Breast epithelium (tissue), 4 donors: ENCODE data around the gene G6PC1. TPM values are rescaled to one million over a fixed set of nuclear protein-coding genes. Genes with fewer than 3 reads are reported as not detected.
"Not testable (repeated sequence)": the region's sequence is repeated elsewhere in the genome, so short reads cannot be mapped to it uniquely, and the experiment has no call there.

ENCODE experiments used
- DNase-seq, 2 donors: peaks; one replicate each; pipeline ENCODE4 v3.0.0-alpha.2; 2019; ENCODE audit warnings: low spot score in 2 of 2
- H3K27ac ChIP-seq, 2 donors: fragments of 200-600 bp; sonication (generic) in 1 of 2; one replicate each; pipeline ENCODE4 v1.5.1; 2016 to 2019; ENCODE audit warnings: mild to moderate bottlenecking in 1 of 2
- H3K27me3 ChIP-seq, 2 donors: fragments of 200-600 bp; sonication (generic) in 1 of 2; one replicate each; pipeline versions ENCODE4 v1.5.1 to v1.6.0; 2017 to 2019; ENCODE audit warnings: control low read depth in 1 of 2, mild to moderate bottlenecking in 1 of 2
- H3K36me3 ChIP-seq: fragments of 200-600 bp; one replicate; pipeline ENCODE4 v1.5.1; 2019
- H3K4me1 ChIP-seq, 2 donors: fragments of 200-600 bp; sonication (generic); one replicate each; pipeline ENCODE4 v1.5.1; 2016 to 2019; ENCODE audit warnings: control low read depth in 1 of 2
- H3K4me3 ChIP-seq, 3 donors: fragments of 200-600 bp; sonication (generic); 1 replicate in 2 of 3; 2 replicates in 1 of 3; pipeline ENCODE4 v1.5.1; 2016 to 2019; ENCODE audit warnings: mild to moderate bottlenecking in 3 of 3, moderate library complexity in 2 of 3
- H3K9me3 ChIP-seq, 2 donors: fragments of 200-600 bp; sonication (generic) in 1 of 2; one replicate each; pipeline ENCODE4 v1.5.1; 2016 to 2019; ENCODE audit warnings: control low read depth in 1 of 2
- POLR2A ChIP-seq: fragments of 450-650 bp; IDR thresholded peaks from one replicate; pipeline ENCODE4 v1.6.1; 2016; ENCODE audit warnings: antibody characterized with exemption, mild to moderate bottlenecking, moderate library complexity
- POLR2AphosphoS5 ChIP-seq, 3 donors: sonication (generic); formaldehyde crosslinking; IDR thresholded peaks; one replicate each; pipeline ENCODE4 v1.6.1; 2017; ENCODE audit warnings: antibody characterized with exemption in 3 of 3
- intact Hi-C: fragments of 100-400 bp; cut with DNase I; formaldehyde crosslinking; loops from one replicate; pipeline ENCODE4 v1.15.1; 2023; ENCODE audit warnings: low total_unique reads
- total RNA-seq, 3 donors: library from RNA; depleted of rRNA; stranded (reverse); fragments of >200 nt; gene quantifications; one replicate each; pipeline ENCODE4 v1.1.0, GENCODE V29; 2016
- TF ChIP-seq, protein P1 (sequence below), 3 donors: fragments of 450-650 bp; IDR thresholded peaks; one replicate each; pipeline ENCODE4 v1.5.1; 2016 to 2017; ENCODE audit warnings: antibody characterized with exemption in 3 of 3, mild to moderate bottlenecking in 3 of 3, moderate library complexity in 3 of 3

The G6PC1 gene
- total RNA-seq, 3 donors from 2014 or later: not detected

DNA sequence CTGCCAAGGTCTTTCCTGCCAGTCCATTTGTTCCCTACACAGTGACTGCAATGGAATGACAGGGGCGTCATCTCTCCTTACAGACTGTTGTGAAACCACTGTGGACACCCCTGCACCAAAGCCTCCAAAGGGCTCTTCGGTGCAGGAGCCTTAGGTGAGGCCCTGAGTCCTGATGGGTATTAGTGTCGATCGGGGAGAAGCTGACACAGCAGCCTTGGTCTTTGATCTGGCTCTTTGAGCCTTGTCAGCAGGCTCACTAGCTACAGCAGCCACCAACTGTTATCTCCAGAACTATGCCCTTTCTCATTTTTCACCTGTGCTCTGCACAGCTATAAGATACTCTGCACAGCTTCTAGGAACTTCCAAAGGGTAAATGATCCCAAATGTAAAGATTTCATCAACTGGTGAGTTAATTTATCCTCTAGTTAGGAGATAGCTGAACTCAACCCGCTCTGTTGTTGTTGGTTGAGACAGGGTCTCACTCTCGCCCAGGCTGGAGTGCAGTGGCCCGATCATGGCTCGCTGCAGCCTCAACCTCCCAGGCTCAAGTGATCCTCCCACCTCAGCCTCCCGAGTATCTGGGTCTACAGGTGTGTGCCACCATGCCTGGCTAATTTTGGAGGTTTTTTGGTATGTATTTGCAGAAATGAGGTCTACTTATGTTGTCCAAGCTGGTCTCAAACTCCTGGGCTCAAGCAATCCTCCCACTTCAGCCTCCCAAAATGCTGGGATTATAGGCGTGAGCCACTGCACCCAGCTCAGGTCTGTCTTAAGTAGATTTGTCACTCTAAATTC is 19.7 kb downstream of the G6PC1 start:
- H3K4me1 ChIP-seq: no peaks in the 10 kb centered on the region
- H3K9me3 ChIP-seq: no peaks in the 10 kb centered on the region
- H3K27me3 ChIP-seq: no peaks in the 10 kb centered on the region
- no peaks in the 10 kb centered on the region for H3K36me3 ChIP-seq
- intact Hi-C loops: no loop called here
- no peak for DNase-seq
- H3K4me3 ChIP-seq: no peak overlapping the region
- peak overlapping the region in 1 of 2 donors; percentile 26 for H3K27ac ChIP-seq
- TF ChIP-seq, protein P1, sequence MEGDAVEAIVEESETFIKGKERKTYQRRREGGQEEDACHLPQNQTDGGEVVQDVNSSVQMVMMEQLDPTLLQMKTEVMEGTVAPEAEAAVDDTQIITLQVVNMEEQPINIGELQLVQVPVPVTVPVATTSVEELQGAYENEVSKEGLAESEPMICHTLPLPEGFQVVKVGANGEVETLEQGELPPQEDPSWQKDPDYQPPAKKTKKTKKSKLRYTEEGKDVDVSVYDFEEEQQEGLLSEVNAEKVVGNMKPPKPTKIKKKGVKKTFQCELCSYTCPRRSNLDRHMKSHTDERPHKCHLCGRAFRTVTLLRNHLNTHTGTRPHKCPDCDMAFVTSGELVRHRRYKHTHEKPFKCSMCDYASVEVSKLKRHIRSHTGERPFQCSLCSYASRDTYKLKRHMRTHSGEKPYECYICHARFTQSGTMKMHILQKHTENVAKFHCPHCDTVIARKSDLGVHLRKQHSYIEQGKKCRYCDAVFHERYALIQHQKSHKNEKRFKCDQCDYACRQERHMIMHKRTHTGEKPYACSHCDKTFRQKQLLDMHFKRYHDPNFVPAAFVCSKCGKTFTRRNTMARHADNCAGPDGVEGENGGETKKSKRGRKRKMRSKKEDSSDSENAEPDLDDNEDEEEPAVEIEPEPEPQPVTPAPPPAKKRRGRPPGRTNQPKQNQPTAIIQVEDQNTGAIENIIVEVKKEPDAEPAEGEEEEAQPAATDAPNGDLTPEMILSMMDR (IDR thresholded peaks at IDR 0.05): no peak
- TF ChIP-seq POLR2A (no peak), POLR2AphosphoS5 (IDR thresholded peaks at IDR 0.05) (no peak)

DNA sequence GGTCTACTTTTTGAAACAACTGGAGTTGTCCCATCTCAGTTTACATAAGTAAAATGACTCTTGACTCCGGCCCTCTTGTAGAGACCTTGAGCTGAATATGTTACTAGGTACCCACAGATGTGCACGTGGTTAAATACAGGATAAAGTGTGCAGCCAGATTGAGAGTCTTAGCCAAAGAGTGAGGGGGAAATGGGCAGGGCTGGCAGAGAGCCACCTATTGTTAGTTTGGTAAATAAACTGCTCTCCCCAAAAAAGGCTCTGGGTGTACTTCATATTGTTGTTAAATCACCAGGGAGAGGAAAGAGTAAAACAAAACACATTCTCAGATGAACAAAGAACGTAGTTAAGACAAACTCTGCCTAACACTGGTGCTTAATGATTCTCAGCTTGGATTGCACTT is 20.3 kb downstream of the G6PC1 start:
- no peak for DNase-seq
- no peaks in the 10 kb centered on the region for H3K27me3 ChIP-seq
- H3K27ac ChIP-seq: peak overlapping the region in 1 of 2 donors; percentile 26
- no peak overlapping the region for H3K4me3 ChIP-seq
- no peaks in the 10 kb centered on the region for H3K4me1 ChIP-seq
- intact Hi-C loops: no loop called here
- TF ChIP-seq POLR2AphosphoS5 (IDR thresholded peaks at IDR 0.05) (peak in 1 of 3 donors; percentile 15), POLR2A (no peak)
- TF ChIP-seq, protein P1 (IDR thresholded peaks at IDR 0.05): no peak
- no peaks in the 10 kb centered on the region for H3K36me3 ChIP-seq
- no peaks in the 10 kb centered on the region for H3K9me3 ChIP-seq

GRCh38 chr17:42922294-42922693 is 21.7 kb downstream of the G6PC1 start:
- DNase-seq: no peak
- H3K4me1 ChIP-seq: no peaks in the 10 kb centered on the region
- TF ChIP-seq POLR2A (no peak), POLR2AphosphoS5 (IDR thresholded peaks at IDR 0.05) (no peak)
- no peak overlapping the region for H3K27ac ChIP-seq
- intact Hi-C loops: no loop called here
- no peaks in the 10 kb centered on the region for H3K9me3 ChIP-seq
- no peak overlapping the region for H3K4me3 ChIP-seq
- no peaks in the 10 kb centered on the region for H3K27me3 ChIP-seq
- H3K36me3 ChIP-seq: no peaks in the 10 kb centered on the region

GRCh38 chr17:42923472-42923871 is 22.9 kb downstream of the G6PC1 start:
- H3K9me3 ChIP-seq, H3K27ac ChIP-seq, DNase-seq, H3K4me1 ChIP-seq, H3K27me3 ChIP-seq, intact Hi-C loops, H3K4me3 ChIP-seq, H3K36me3 ChIP-seq: not testable (repeated sequence)

DNA sequence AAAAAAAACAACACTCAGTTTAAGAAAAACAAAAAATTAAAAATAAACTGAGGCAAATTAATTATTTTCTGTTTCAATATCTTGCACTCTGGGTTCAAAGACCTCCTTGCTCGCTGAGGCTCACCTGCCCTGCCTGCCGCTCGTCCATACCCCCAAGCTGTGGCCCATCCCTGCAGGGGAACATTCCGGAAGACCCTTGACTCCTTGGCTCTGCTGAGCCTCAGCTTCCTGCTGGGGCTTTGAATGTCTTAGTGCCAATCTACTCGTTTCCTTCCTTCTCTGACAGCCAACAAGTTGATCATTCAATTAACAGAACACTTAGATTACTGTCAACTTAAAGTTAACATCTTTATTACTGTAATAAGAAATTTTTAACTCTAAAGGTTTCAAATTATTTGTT is 24.3 kb downstream of the G6PC1 start:
- Histone ChIP-seq H3K27me3 (no peaks in the 10 kb centered on the region), H3K4me3 (no peak overlapping the region), H3K4me1 (no peaks in the 10 kb centered on the region), H3K9me3 (no peaks in the 10 kb centered on the region), H3K36me3 (no peaks in the 10 kb centered on the region), H3K27ac (no peak overlapping the region)
- intact Hi-C loops: no loop called here
- TF ChIP-seq, protein P1 (IDR thresholded peaks at IDR 0.05): no peak
- TF ChIP-seq POLR2AphosphoS5 (IDR thresholded peaks at IDR 0.05): no peak
- no peak for TF ChIP-seq POLR2A
- no peak for DNase-seq

DNA sequence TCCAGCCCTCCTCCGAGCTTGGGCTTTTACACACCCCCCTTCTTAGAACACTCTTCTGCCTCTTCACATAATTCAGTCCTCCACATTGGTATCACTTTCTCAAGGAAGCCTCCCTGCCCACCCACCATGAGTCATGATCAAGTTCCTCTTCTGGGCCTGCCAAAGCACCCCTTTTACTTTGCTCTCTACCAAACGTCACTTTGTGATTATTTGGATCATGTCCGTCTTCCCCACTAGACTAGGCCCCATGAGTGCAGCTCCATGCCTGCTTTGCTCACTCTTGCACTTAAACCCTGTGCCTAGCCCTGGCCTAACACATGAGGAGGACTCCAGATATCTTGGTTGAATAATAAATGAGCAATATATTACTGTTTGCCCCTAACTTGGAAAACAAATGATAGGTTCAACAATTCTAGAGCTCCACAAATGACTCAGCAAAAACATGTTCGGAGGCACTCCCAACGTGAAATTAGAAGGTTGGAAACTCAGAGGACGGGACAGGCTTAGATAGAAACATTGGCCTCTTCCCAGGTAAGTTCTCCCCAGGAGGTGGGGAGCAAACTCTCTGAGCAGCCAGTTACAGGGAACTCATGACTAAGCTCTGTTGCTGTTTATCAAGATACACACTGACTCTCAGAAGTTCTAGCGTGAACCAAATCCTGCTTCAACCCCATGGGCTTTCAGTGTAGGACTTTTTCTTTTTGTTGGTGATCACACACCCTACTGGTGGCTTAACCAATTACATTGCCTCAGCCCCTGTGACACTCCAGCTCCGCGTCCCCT is 28.3 kb downstream of the G6PC1 start:
- DNase-seq: no peak
- H3K4me3 ChIP-seq: no peak overlapping the region
- TF ChIP-seq POLR2AphosphoS5 (IDR thresholded peaks at IDR 0.05) (no peak), POLR2A (no peak)
- TF ChIP-seq, protein P1 (IDR thresholded peaks at IDR 0.05): peak; percentile 41 to 52 (median 41)

More for the DNA sequence above, 28.3 kb downstream of the G6PC1 start:
- Histone ChIP-seq H3K27me3 (no peaks in the 10 kb centered on the region), H3K27ac (peak overlapping the region; percentile 13 to 40), H3K4me1 (no peaks in the 10 kb centered on the region), H3K36me3 (no peaks in the 10 kb centered on the region), H3K9me3 (no peaks in the 10 kb centered on the region)
- intact Hi-C loops: no loop called here
